ENCODE results near the gene SMARCD1.

SMARCD1 gene

DNA sequence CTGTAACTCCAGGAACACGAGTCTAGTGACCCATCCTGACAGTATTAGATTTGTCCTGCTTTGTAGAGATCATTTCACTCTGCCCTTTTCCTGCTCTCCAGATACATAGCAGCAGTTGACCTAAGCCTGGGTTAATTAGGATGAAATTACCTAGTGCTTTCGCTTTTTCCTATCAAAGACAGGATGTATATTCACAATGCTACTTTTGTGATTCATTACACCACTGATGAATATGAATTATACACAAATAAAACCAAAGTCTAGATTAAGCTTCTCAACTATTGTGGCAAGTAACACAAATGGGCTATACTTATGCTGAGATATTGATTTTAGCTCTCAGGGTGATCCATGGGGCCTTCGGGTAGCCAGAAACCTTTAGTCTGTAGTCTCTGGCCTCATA, 64.2 kb downstream of the SMARCD1 start:
- DNase-seq = no peak
